Measurements from ENCODE around the gene KIF1C. TPM values are rescaled to one million over a fixed set of nuclear protein-coding genes. Genes with fewer than 3 reads are reported as not detected.

Gene KIF1C
- total RNA-seq, 1 experiment from 2014 or later = 95.9 TPM

GRCh38 chr17:4969551-4970173 lies 28.1 kb upstream of the KIF1C start:
- ChIA-PET POLR2A (ENCODE audit: low non-redundant PET) (no interaction called here), CTCF (no interaction called here)
- no peak for DNase-seq (ENCODE audit: low spot score)
- no peaks in the 10 kb centered on the region for H3K27me3 ChIP-seq (replicated peaks; ENCODE audit: insufficient read depth, low read depth, low read length, poor library complexity)
- H3K36me3 ChIP-seq (ENCODE audit: insufficient read depth, low read length, poor library complexity, severe bottlenecking) = peaks cover 12% of the 10 kb centered on the region
- intact Hi-C loops (cut with micrococcal nuclease; ENCODE audit: unreplicated experiment) = no loop called here
- H3K27ac ChIP-seq (ENCODE audit: low read depth, low read length, poor library complexity, severe bottlenecking) = peak overlapping the region; percentile 94
- no peak for TF ChIP-seq EZH2 (IDR thresholded peaks at IDR 0.05; ENCODE audit: borderline replicate concordance, low read depth, low read length, poor library complexity, severe bottlenecking)
- TF ChIP-seq CTCF (conservative IDR thresholded peaks at IDR 0.05; ENCODE audit: low read depth, low read length) = no peak
- no peaks in the 10 kb centered on the region for H3K9me3 ChIP-seq (ENCODE audit: low read depth, low read length, poor library complexity, severe bottlenecking)
- peak overlapping the region; percentile 59 for H3K4me3 ChIP-seq (ENCODE audit: low read depth, low read length, poor library complexity, severe bottlenecking)
- H3K4me1 ChIP-seq (ENCODE audit: insufficient read depth, low read length, poor library complexity, severe bottlenecking) = peaks cover 17% of the 10 kb centered on the region
- no TSS peak for BruUV-seq (replicated peaks)

DNA sequence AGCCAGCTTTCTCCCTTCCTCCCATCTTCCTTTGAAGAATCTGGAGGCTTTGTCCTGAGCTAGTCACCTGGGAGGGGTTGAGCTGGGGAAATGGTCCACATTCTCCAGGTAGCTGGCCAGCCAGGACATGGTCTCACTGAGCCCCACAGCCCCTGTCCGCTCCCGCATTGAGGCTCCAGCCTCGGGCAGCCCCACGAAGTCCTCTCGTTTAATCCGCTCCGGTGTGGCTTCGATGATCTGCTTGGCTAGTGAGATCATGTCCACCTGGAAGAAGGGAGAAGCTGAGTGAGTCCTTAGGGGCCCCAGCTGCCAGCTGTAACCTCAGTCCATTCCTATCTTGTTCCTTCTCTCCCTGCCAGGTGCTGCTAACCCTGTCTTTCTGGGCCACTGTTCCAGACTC lies 27.5 kb upstream of the KIF1C start:
- TF ChIP-seq CTCF (conservative IDR thresholded peaks at IDR 0.05; ENCODE audit: low read depth, low read length) = no peak
- TF ChIP-seq EZH2 (IDR thresholded peaks at IDR 0.05; ENCODE audit: borderline replicate concordance, low read depth, low read length, poor library complexity, severe bottlenecking) = no peak
- DNase-seq (ENCODE audit: low spot score) = no peak
- POLR2A ChIA-PET (ENCODE audit: low non-redundant PET) = no interaction called here
- BruUV-seq (replicated peaks) = no TSS peak
- Histone ChIP-seq H3K4me1 (ENCODE audit: insufficient read depth, low read length, poor library complexity, severe bottlenecking) (peaks cover 17% of the 10 kb centered on the region), H3K27me3 (replicated peaks; ENCODE audit: insufficient read depth, low read depth, low read length, poor library complexity) (no peaks in the 10 kb centered on the region), H3K36me3 (ENCODE audit: insufficient read depth, low read length, poor library complexity, severe bottlenecking) (peaks cover 9% of the 10 kb centered on the region), H3K9me3 (ENCODE audit: low read depth, low read length, poor library complexity, severe bottlenecking) (no peaks in the 10 kb centered on the region), H3K27ac (ENCODE audit: low read depth, low read length, poor library complexity, severe bottlenecking) (peak overlapping the region; percentile 21), H3K4me3 (ENCODE audit: low read depth, low read length, poor library complexity, severe bottlenecking) (no peak overlapping the region)
- intact Hi-C loops (cut with micrococcal nuclease; ENCODE audit: unreplicated experiment) = no loop called here
- CTCF ChIA-PET = no interaction called here

DNA sequence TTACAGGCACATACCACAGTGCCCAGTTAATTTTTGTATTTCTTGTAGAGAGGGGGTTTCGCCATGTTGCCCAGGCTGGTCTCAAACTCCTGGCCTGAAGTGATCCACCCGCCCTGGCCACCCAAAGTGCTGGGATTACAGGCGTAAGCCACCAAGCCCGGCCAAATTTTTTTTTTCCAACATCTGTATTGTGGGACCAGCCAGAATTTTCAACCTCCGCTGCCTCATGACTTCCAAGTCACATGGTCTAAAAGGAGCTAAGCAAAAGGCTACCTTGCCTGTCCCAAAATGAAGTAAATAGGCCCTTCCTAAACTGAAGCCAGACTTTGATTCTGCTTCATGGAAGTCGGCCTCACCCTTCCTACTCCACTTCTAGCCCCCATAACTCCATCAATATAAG lies 25.9 kb upstream of the KIF1C start:
- TF ChIP-seq EZH2 (IDR thresholded peaks at IDR 0.05; ENCODE audit: borderline replicate concordance, low read depth, low read length, poor library complexity, severe bottlenecking) (no peak), CTCF (conservative IDR thresholded peaks at IDR 0.05; ENCODE audit: low read depth, low read length) (no peak)
- Histone ChIP-seq H3K4me1 (ENCODE audit: insufficient read depth, low read length, poor library complexity, severe bottlenecking) (peaks cover 11% of the 10 kb centered on the region), H3K27ac (ENCODE audit: low read depth, low read length, poor library complexity, severe bottlenecking) (no peak overlapping the region), H3K4me3 (ENCODE audit: low read depth, low read length, poor library complexity, severe bottlenecking) (no peak overlapping the region), H3K27me3 (replicated peaks; ENCODE audit: insufficient read depth, low read depth, low read length, poor library complexity) (no peaks in the 10 kb centered on the region), H3K9me3 (ENCODE audit: low read depth, low read length, poor library complexity, severe bottlenecking) (no peaks in the 10 kb centered on the region), H3K36me3 (ENCODE audit: insufficient read depth, low read length, poor library complexity, severe bottlenecking) (no peaks in the 10 kb centered on the region)
- ChIA-PET POLR2A (ENCODE audit: low non-redundant PET) (no interaction called here), CTCF (no interaction called here)
- no TSS peak for BruUV-seq (replicated peaks)
- intact Hi-C loops (cut with micrococcal nuclease; ENCODE audit: unreplicated experiment) = no loop called here
- DNase-seq (ENCODE audit: low spot score) = no peak
